LNCAP (cell line): ENCODE results near the gene NOS1AP.

Experiments used
- TF ChIP-seq, protein P1 (sequence below): fragments of 450-650 bp; IDR thresholded peaks from 2 replicates; pipeline ENCODE4 v1.5.1; 2017; ENCODE audit warnings: mild to moderate bottlenecking

The NOS1AP gene

DNA sequence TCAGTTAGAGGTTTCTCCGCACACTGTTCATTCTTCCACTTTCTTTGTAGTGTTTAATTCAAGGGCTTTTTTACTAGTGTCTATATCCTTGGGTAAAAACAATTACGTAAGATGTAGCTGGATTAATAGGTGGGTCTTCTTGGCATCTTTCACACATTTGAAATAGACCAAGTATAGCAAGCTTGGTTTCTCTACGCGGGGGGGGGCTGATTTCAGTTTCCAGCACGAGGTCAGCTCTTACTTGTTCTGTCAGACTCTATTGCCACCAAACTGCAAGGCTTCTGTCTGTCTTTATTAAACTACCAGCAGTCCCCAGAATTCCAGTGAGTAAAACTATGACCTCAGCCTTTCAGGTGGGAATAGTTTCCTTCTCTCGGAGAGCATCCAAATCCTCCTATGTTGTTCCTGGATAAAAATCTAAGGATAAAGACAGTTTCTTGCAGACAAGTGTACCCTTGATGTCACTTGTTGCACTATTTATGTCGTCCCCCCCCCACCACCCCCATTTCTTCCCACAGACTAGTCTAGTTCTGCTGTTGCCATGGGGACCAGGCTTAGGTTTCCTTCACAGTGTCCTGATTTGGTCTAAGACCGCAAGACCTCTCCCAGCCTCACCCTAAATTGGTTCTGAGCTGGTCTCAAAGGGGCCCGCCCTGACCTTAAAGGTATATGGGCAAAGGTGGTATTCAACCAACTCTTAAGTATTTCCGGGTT is 290.2 kb downstream of the NOS1AP start:
- TF ChIP-seq, protein P1, sequence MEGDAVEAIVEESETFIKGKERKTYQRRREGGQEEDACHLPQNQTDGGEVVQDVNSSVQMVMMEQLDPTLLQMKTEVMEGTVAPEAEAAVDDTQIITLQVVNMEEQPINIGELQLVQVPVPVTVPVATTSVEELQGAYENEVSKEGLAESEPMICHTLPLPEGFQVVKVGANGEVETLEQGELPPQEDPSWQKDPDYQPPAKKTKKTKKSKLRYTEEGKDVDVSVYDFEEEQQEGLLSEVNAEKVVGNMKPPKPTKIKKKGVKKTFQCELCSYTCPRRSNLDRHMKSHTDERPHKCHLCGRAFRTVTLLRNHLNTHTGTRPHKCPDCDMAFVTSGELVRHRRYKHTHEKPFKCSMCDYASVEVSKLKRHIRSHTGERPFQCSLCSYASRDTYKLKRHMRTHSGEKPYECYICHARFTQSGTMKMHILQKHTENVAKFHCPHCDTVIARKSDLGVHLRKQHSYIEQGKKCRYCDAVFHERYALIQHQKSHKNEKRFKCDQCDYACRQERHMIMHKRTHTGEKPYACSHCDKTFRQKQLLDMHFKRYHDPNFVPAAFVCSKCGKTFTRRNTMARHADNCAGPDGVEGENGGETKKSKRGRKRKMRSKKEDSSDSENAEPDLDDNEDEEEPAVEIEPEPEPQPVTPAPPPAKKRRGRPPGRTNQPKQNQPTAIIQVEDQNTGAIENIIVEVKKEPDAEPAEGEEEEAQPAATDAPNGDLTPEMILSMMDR, result no peak

DNA sequence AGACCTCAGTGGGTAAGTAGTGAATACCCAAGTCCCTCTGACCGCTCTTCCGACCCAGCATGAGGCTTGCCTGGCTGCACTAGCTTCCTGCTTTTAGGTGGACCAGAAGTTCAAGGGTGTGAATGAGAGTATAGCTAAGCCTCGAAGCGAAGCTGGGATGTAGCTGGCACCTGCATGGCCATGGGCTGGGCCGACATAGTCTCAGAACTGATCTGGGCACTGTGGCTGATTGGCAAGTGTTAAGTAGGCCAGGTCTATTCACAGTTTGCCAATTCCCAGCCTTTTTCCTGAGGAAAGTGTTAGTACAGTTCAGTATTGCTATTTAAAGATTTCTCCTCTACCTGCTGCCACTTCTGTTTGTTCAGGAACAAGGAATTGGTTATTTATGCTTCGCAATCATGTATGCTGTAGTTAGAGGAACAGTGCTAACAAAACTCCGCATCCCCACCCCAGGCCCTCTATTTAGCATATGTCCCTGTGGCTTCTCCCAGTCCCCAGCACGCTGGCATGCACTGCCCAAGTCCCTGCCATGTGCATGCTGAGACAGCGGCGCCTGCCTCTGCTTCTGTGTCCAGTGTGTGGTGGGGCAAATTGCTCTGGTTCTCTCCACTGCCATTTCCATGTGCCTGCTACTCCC is 290.9 kb downstream of the NOS1AP start:
- TF ChIP-seq, protein P1, result no peak

DNA sequence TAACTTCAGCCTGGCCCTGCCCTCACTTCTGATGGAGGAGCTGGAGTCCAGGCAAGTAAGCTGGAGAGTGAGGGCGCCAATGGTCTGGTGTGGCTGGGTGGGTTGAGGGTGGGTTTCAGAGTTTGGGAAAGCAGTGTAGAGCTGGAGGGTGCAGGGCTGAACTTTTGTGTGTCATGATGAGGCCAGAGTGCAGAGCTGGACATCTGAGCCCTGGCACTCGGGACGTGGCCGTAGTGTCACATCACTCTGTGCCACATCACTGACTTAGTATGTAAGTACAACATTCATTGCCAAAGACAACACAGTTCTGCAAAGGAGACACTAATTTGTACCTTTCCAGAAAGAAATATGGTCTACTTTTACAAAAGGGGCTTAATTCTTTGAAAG is 291.4 kb downstream of the NOS1AP start:
- TF ChIP-seq, protein P1, result no peak

DNA sequence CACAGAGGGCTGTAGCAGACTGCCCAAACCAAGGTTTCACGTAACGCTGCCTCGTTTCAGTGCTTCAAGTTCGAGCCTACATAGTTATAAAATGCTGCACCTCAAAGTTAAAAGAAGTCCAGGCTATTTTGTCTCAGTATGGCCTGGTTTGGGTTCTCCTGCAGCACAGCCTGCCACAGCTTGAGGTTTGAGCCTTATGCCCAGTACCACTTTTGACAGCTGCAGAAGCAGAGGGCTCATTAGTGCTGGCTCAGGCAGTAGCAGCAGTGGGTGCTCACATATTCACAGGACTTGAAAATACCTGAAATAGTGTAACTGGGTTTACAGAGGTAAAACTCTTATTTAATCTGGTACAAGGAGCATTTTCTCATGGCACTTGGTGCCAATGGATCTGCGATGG is 291.9 kb downstream of the NOS1AP start:
- TF ChIP-seq, protein P1, result no peak

DNA sequence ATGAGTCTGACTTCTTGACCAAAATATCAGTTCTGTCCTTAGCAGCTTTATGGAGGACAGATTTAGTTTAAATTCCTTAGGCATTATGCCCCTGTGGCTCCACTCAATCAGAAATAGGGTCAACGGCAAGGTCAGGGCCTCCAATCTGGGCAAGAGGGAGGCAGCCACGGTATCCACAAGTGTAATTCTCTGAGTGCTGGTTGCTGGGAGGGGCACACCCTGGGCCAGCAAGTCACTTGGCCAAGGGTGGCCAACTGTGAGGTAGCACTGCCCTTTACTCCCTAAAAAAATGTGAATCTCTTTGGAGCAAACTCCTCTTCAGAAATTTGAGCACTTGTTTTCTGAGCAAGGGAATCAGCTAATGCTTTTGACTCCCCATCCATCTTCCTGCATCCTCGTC is 294.3 kb downstream of the NOS1AP start:
- TF ChIP-seq, protein P1, result no peak

DNA sequence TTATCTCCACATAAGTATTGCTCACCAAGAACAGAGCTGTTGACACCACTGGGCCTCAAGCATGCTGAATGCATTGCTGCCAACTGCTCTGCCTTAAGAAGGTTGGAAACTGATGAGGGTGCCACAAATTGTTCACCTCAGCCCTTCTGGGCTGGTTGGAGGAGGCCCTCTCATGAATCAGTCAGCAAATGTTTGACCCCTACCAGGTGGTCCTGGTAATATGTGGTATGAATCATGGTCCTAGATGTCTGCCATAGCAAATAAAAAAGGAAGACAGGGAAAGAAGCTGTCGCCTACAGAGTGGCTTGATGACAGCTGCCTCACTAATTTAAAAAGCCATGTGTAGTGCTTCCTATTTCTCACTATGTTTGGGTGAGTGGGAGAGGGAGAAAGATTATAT is 295.0 kb downstream of the NOS1AP start:
- TF ChIP-seq, protein P1, result no peak

DNA sequence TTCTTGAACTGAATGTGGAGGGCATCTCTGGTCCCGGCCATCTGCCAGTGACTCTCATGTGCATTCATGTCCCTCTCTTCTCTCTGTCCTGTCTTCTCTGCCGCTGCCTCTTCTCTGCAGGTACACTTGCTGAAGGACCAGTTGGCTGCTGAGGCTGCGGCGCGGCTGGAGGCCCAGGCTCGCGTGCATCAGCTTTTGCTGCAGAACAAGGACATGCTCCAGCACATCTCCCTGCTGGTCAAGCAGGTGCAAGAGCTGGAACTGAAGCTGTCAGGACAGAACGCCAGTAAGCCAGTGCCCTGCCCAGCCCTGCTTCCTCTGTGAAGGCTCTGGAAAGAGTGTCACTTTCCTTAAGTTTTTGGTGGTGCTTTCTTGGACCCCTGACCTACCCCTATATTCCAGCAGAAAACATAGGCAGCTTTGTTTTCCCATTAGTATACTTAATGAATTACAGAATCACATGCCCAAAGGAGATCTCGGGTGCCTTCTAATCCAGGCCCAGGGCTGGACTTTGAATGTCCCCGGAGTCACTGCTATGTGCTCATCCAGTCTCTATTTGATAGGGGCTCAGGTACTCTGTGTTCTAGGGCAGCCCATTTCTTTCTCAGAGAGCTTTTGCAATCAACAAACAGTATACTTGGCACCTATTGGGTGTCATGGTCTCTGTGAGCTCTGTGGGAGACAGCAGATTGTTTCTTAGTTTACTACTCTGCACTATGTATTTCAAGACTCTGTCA is 296.0 kb downstream of the NOS1AP start:
- TF ChIP-seq, protein P1, result no peak
